Kidney (tissue), 14 donors: ENCODE data around the gene BAK1. TPM values are rescaled to one million over a fixed set of nuclear protein-coding genes. Genes with fewer than 3 reads are reported as not detected.

Experiments used
- DNase-seq, 5 donors: peaks; one replicate each; pipeline ENCODE4 v3.0.0-alpha.2; 2013 to 2020
- FAIRE-seq: peaks from 2 replicates; lab custom pipeline; 2012; peaks lifted over from hg19 to GRCh38; lab: Jason Lieb, UNC
- H3K27ac ChIP-seq, 2 donors: one replicate each; pipeline ENCODE4 v1.7.0; 2013; ENCODE audit warnings: low read depth in 2 of 2, low read length in 2 of 2, inconsistent platforms in 1 of 2
- H3K27me3 ChIP-seq: one replicate; pipeline ENCODE4 v1.7.1; 2013; ENCODE audit warnings: low read length, inconsistent platforms; ENCODE audit not compliant: control insufficient read depth, insufficient read depth
- H3K36me3 ChIP-seq, 3 donors: one replicate each; pipeline versions ENCODE4 v1.7.0 to v1.7.1; 2013; ENCODE audit warnings: low read length in 3 of 3, control low read depth in 1 of 3, inconsistent platforms in 1 of 3; ENCODE audit not compliant: insufficient read depth in 3 of 3, control insufficient read depth in 2 of 3
- H3K4me1 ChIP-seq, 3 donors: one replicate each; pipeline versions ENCODE4 v1.7.0 to v1.7.1; 2013; ENCODE audit warnings: low read length in 3 of 3, inconsistent platforms in 1 of 3, low read depth in 1 of 3; ENCODE audit not compliant: control insufficient read depth in 2 of 3, insufficient read depth in 2 of 3
- H3K4me3 ChIP-seq, 3 donors: one replicate each; pipeline versions ENCODE4 v1.7.0 to v1.8.1; 2013; ENCODE audit warnings: low read length in 3 of 3, control low read depth in 1 of 3, inconsistent platforms in 1 of 3
- H3K9ac ChIP-seq, 3 donors: one replicate each; pipeline versions ENCODE4 v1.7.0 to v1.7.1; 2013; ENCODE audit warnings: low read length in 3 of 3, control low read depth in 1 of 3, inconsistent platforms in 1 of 3
- H3K9me3 ChIP-seq, 3 donors: one replicate each; pipeline versions ENCODE4 v1.7.0 to v1.7.1; 2013; ENCODE audit warnings: low read length in 3 of 3, control low read depth in 1 of 3, inconsistent platforms in 1 of 3; ENCODE audit not compliant: control insufficient read depth in 2 of 3, insufficient read depth in 1 of 3
- CTCF ChIP-seq: IDR thresholded peaks from 3 replicates; pipeline ENCODE4 v1.5.1; 2012; ENCODE audit warnings: mild to moderate bottlenecking, moderate library complexity, borderline replicate concordance; ENCODE audit not compliant: insufficient read depth; ENCODE audit errors: extremely low read depth
- intact Hi-C: fragments of 100-400 bp; cut with DNase I; formaldehyde crosslinking; loops from one replicate; pipeline ENCODE4 v1.11.1; 2022
- polyA plus RNA-seq: library from polyadenylated mRNA; stranded (reverse); fragments of 350-450 nt; fragmentation: Illumina TruSeq; extraction: RNeasy Lipid Tissue Mini Kit (QIAGEN cat#74804); gene quantifications from one replicate; pipeline ENCODE4 v1.2.3, GENCODE V29; 2014; ENCODE audit warnings: low read depth, low replicate concordance; ENCODE audit not compliant: insufficient read depth
- total RNA-seq: library from RNA; stranded (reverse); fragmentation: NEBNext Ultra II Directional; extraction: Animal tissue kit (Norgen Biotek cat#: 25700); gene quantifications from one replicate; pipeline ENCODE4 v1.2.1, GENCODE V29; 2021
- donor health status: control.
- donor health status: control.
- donor health status: control.
- donor health status: control.
- donor health status: control.
- donor health status: DM: yes; HTN: yes; CAD: no.
- donor health status: Normal renal cell carcinoma (clear cell type).

The BAK1 gene
- total and polyA plus RNA-seq, 2 donors from 2014 or later = 22.3 to 26.7 TPM

- Histone ChIP-seq H3K36me3 (no peaks in the 10 kb centered on the region), H3K4me3 (no peak overlapping the region), H3K27ac (peak overlapping the region in 1 of 2 donors; percentile 5), H3K27me3 (no peaks in the 10 kb centered on the region), H3K9ac (no peak overlapping the region), H3K9me3 (no peaks in the 10 kb centered on the region), H3K4me1 (peaks cover 0 to 12% (median 0%) of the 10 kb centered on the region in 3 donors)
- FAIRE-seq (no peak), DNase-seq (no peak)
- intact Hi-C loops = no loop called here
- TF ChIP-seq CTCF = no peak
Observed at GRCh38 chr6:33619166-33619840, 39.2 kb upstream of the BAK1 start.

- no peak overlapping the region for H3K9ac ChIP-seq
- H3K27me3 ChIP-seq = no peaks in the 10 kb centered on the region
- no peak for TF ChIP-seq CTCF
- no peak overlapping the region for H3K27ac ChIP-seq
- no peaks in the 10 kb centered on the region for H3K9me3 ChIP-seq
- FAIRE-seq (no peak), DNase-seq (no peak)
- H3K4me1 ChIP-seq = peaks cover 0 to 7% (median 0%) of the 10 kb centered on the region in 3 donors
- H3K4me3 ChIP-seq = no peak overlapping the region
- no peaks in the 10 kb centered on the region for H3K36me3 ChIP-seq
- intact Hi-C loops = no loop called here
Observed at GRCh38 chr6:33616913-33617312, 36.8 kb upstream of the BAK1 start.

GRCh38 chr6:33616113-33616512 is 36.0 kb upstream of the BAK1 start:
- H3K9ac ChIP-seq = no peak overlapping the region
- DNase-seq (no peak), FAIRE-seq (no peak)
- no peaks in the 10 kb centered on the region for H3K36me3 ChIP-seq
- no peak overlapping the region for H3K4me3 ChIP-seq
- peaks cover 0 to 5% (median 0%) of the 10 kb centered on the region in 3 donors for H3K4me1 ChIP-seq
- TF ChIP-seq CTCF = no peak
- intact Hi-C loops = no loop called here
- no peaks in the 10 kb centered on the region for H3K27me3 ChIP-seq
- H3K9me3 ChIP-seq = no peaks in the 10 kb centered on the region
- H3K27ac ChIP-seq = no peak overlapping the region

- Histone ChIP-seq H3K36me3 (no peaks in the 10 kb centered on the region), H3K9ac (no peak overlapping the region), H3K9me3 (no peaks in the 10 kb centered on the region), H3K27ac (no peak overlapping the region), H3K4me1 (no peaks in the 10 kb centered on the region), H3K27me3 (no peaks in the 10 kb centered on the region), H3K4me3 (no peak overlapping the region)
- FAIRE-seq (no peak), DNase-seq (no peak)
- intact Hi-C loops = no loop called here
- TF ChIP-seq CTCF = no peak
Observed at GRCh38 chr6:33613795-33614168, 33.7 kb upstream of the BAK1 start.
